Measurements from ENCODE around the gene VRK2. TPM values are rescaled to one million over a fixed set of nuclear protein-coding genes. Genes with fewer than 3 reads are reported as not detected.

Gene VRK2
- 10 to 100 TPM; 21.7 to 25.1 (median 22.7) TPM for polyA plus RNA-seq (ENCODE audit: insufficient read length in 3 of 3)

DNA sequence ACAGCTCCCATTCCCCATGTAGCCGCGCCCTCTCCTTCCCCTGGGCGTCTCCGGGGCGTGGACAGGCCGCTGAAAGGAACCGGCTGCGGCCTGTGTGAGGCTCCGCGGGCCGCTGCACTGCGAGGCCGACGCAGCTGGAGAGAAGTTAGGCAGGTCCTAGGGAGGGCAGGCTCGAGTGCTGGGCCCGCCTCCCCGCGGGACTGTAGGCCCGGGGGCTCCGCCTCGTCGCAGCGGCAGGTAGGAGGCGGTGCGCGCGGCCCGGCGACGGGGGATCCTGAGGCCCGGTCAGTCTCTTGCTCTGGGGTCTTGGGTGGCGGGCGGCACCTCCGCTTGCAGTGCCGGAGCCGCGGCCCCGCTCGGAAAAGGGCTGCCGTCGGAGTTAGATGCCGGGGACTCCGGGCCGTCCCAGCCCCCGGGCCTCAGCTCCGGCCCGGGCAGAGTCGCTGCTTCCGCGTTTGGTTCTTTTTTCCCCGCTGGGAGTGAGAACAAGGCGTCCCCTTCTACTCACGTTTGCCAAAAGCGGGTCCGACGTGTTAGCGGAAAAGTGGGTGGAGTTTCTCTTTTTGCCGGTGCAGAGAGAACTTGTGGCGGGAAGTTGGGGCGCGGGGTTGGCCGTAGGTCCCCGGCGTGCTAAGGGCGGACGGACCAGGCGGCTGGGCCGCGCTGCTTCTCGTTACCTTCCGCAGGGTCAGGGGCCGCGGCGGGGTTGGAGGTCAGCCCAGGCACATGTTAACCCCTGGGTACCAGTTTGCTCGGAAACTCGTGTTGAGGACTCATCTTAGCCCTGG, at the start of gene VRK2:
VRK2 (plus strand) TSS at position 222 of the 788 bp plus-strand sequence. CDS start 2,026 bp downstream, outside the sequence.
- peak; percentile 71 to 83 (median 77) for DNase-seq (ENCODE audit: low read depth in 3 of 3, low spot score in 2 of 3)

DNA sequence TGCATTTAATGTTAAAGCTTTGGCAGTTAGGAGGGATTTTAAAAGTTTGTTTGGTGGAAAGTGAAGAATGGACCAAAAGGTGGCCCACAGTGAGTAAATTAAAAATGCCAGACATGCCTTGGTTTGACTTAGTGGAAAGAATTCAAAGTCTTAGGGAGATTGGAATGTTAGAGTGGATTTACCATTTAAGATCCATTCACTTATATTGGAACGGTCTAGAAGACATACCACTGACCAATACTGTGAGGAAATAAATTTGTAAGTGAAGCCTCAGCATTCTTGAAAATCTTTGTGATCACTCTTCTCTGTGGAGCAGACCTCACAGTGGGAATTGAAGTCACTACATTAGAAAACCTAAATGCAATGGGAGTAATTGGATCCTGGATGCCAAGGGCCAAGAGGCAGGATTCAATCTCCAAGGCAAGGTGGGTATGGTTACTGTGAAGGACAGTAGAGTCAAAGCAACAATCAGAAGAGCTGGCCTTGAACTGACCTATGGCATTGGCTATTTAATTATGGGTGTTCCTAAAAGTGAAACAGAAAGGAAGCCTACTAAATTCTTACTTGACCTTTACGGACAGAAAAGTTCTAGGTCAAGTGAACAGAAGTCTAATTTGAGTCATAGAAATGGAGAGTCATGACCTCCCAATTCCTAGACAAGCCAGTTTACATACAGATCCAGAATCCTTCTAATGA, 40.2 kb upstream of the VRK2 start:
- no peak for DNase-seq (ENCODE audit: low read depth in 3 of 3, low spot score in 2 of 3)

GRCh38 chr2:58006952-58007284, 39.7 kb upstream of the VRK2 start:
- no peak for DNase-seq (ENCODE audit: low read depth in 3 of 3, low spot score in 2 of 3)

GRCh38 chr2:58010599-58010998, 36.0 kb upstream of the VRK2 start:
- DNase-seq (ENCODE audit: low read depth in 3 of 3, low spot score in 2 of 3) = no peak

DNA sequence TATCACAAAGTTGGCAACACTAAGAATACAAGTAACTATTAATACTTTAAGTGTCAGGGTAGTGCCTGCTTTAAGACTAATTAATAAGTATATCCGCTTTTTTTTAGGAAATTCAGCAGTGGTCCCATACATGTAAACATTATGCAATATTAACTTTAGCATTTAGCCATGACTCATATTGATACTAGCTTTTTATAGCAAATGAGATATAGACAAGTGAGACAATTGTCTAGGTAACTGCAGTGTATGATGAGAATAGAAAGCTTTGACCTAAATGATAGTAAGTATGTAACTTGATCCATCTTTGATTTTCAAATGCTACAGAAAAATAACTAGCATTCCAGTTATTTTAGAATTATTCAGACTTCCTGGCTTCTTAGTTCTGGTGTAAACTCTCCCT, 27.4 kb upstream of the VRK2 start:
- no peak for DNase-seq (ENCODE audit: low read depth in 3 of 3, low spot score in 2 of 3)

DNA sequence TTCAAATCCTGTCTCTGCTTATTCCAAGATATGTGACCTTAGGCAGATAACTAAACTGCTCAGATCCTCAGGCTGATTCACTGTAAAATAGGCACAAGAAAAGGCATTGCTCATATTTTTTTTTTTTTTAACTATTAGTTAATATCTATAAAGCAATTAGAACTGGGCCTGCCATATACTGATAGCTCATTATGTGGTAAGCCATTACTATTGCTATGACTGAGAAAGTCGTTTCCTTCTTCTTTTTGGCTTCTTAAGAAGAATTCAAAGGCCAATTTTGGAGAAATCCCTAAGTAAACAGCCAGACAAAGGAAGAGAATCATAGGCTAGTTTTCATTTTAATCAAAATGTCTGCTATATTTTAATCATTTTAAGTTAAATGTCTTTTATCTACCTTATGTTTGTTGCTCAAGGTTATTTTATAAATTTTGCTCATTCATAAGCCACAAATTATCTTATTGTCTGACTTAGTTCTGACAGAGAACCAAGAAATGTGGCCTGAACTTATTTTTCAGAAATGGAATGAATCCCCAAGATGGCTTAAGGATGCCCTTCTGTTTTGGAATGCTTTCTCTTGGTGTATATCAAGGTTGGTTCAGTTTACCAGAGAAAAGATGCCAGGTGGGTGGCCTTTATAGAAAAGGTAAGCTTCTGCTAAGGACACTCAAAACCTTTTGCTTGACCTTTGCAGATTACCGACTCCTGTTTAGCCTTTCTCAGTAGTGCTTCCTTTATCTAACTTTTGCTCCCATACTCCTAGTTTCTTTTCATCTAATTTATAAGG, 21.3 kb upstream of the VRK2 start:
- DNase-seq (ENCODE audit: low read depth in 3 of 3, low spot score in 2 of 3) = no peak

DNA sequence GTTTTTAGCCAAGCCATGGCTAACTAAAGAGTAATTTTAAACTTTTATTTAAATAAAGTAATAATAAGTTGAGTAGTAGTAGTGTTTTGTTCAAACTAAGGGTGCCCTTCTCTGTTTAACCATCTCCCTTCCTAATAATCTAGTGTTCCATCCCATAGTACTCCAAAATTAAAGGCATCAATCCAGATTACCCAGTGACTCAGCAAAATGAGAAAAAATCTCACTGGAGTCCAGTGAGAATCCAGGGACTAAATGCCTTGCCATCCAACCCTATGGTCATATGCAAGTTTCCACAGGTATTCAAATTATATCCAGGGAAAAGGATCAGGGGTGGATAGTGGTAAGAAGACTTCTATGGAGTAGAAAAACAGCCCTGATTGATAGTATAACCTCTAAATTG, 19.6 kb upstream of the VRK2 start:
- DNase-seq (ENCODE audit: low read depth in 3 of 3, low spot score in 2 of 3) = no peak

DNA sequence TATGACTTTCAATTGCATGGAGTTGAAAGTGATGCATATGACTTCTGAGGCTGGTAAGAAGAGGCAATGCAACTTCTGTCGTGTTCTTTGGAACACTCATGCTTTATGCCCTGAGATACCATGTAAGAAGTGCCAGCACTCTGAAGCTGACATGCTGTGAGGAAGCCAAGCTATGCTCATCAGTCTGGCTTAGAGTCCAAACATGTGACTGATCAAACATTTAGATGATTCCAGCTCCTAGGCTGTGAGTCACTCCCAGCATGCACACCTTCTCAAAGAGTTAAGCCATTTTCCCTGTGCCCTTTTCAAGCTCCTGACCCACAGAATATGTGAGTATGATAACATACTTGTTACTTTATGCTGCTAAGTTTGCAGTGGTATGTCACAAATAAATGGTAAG, 15.8 kb upstream of the VRK2 start:
- no peak for DNase-seq (ENCODE audit: low read depth in 3 of 3, low spot score in 2 of 3)

DNA sequence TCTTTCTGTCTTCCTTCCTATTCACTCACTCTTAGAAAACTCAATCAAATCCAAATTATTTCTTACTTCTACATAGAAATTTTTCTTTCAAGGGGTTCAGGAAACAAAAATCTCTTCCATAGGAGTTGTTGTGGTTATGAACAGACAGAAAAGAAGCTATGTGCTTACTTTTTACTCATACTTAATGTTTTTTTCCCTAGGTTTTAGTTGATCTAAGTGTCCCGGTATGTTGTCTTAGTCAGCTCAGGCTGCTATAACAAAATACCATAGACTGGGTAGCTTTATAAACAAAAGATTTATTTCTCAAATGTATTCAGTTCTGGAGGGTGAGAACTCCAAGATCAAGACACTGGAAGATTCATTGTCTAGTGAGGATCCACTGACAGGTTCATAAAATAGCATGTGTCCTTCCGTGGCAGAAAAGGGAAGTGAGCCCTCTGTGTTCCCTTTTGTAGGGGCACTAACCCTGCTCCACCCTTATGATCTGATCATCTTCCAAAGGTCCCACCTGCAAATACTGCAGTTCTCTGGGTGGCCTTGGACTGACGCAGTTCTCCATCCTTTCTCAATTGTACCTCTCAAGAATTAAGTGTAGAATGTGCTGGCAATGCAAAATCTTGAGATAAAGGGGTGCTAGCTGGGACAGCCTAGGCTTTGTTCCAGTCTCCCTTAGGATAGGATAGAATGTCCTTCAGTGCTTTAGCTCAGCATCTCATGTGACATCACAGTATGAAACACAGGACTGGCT, 14.4 kb upstream of the VRK2 start:
- no peak for DNase-seq (ENCODE audit: low read depth in 3 of 3, low spot score in 2 of 3)

DNA sequence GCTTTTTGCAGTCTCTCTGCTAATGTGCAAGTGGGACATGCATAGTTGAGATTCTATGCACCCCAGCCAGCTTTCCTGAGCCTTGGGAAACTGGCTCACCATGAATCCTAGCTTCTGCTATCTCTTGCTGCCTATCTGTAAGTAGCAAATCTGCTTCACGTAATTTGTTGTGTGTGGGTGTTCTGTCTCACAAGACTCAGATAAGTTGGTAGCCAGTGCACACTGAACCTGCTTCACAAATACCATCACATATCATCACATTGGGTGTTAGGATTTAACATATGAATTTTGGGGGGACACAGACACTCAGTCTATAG, 13.9 kb upstream of the VRK2 start:
- DNase-seq (ENCODE audit: low read depth in 3 of 3, low spot score in 2 of 3) = no peak

GRCh38 chr2:58033530-58033929, 13.1 kb upstream of the VRK2 start:
- no peak for DNase-seq (ENCODE audit: low read depth in 3 of 3, low spot score in 2 of 3)

DNA sequence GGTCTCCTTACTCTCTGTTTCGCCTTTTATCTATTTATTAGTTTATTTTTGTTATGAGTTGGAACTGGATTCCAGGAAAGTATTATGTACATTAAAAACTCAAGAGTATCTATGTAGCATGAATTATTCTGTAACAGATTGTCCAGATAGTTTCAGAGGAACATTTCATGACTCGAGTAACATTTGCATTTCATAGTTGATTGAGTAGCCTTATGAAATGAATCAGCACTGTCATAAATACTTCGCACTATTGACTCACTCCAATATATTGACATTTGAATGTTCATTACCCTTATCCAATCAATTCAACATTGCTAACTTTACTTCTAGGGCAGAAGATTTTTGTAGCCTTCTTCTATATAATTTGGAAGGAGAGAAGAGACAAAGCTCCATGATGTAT, 11.3 kb upstream of the VRK2 start:
- DNase-seq (ENCODE audit: low read depth in 3 of 3, low spot score in 2 of 3) = no peak

GRCh38 chr2:58039170-58039611, 7.4 kb upstream of the VRK2 start:
- DNase-seq (ENCODE audit: low read depth in 3 of 3, low spot score in 2 of 3) = no peak

GRCh38 chr2:58042486-58042970, 4.1 kb upstream of the VRK2 start:
- DNase-seq (ENCODE audit: low read depth in 3 of 3, low spot score in 2 of 3) = peak in 1 of 3 donors; percentile 8

GRCh38 chr2:58044145-58044544, 2.5 kb upstream of the VRK2 start:
- DNase-seq (ENCODE audit: low read depth in 3 of 3, low spot score in 2 of 3) = no peak

- no peak for DNase-seq (ENCODE audit: low read depth in 3 of 3, low spot score in 2 of 3)
Measured at GRCh38 chr2:58045580-58046334, 849 bp upstream of the VRK2 start.

DNA sequence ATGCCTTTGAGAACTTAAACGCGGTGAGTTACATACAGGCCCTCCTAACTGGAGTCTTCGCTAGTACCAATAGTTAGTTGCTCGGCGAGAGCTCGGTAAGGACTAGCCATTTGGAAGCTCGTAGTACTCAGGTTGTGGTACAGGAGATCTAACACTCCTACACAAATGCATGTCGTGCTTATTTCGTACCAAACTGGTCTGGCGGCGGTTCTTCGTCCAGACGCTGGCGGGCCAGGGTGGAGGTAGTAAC, 346 bp upstream of the VRK2 start:
- no peak for DNase-seq (ENCODE audit: low read depth in 3 of 3, low spot score in 2 of 3)

DNA sequence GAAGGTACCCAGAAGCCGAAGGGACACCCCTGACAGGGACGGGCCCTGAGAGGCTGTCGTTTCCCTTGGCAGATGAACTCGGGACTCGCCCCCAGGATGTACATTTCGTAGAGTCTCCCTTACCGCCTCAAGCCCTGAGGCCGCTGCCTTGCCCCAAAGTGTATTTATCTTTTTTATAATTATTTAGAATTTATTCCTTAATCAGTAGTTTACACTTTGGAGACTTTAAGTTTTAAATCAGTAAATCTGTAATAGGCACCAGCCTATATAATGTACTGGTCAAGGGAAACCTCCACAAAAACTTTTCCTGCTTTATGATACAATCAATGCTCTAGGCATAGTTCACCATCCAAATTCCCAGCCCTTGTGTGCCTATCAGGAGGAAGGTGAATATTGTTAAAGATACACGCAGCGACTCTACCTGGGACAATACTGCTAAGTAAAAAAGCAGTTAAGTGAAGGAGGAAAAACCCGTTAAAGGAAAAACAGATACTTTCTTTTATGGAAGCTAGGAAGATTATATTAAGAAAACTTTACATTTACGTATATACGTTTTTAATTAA, 848 bp downstream of the VRK2 start:
- DNase-seq (ENCODE audit: low read depth in 3 of 3, low spot score in 2 of 3) = peak in 1 of 3 donors; percentile 1

DNA sequence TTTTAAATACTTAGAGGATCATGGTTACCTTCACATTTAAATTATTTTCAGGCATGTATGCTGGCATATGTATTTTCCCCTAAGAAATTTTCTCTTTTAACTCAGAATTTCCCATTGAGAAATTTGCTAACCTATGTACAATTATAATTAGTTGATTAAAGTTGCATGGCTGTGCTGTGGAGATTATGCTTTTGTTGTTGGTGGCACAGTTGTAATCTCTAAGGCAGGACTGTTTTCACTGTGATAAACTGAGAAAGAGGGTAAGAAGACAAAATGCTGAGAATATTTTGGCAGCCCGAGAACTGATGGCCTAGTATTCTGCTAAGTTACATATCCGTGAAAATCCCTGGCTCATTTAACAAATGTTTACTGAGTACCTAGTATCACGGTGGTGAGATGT, 1.4 kb downstream of the VRK2 start:
- no peak for DNase-seq (ENCODE audit: low read depth in 3 of 3, low spot score in 2 of 3)

DNA sequence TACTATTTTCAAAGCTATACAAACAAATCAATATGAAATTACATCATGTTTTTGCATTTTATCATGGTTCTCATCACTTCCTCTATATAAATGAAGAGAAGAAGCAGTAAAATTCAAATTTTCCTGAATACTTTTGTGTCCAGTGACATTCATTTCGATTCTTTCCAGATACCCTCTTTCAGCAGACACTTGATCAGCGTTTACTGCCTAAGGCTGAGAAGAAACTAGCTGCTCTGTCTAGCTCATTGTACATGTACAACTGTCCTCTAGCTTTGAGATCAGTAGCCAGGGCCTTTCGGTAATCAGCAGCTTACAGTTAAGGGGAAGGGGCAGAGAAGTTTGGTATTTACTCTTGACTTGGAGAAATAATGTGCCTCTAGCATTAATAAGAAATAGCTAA, 4.8 kb downstream of the VRK2 start:
- no peak for DNase-seq (ENCODE audit: low read depth in 3 of 3, low spot score in 2 of 3)
